D721Med (cell line): ENCODE data around the gene UCP3.

Experiments used
- DNase-seq: peaks from one replicate; pipeline ENCODE4 v3.0.0; 2011; ENCODE audit warnings: low spot score; ENCODE audit not compliant: insufficient read length
- FAIRE-seq: peaks from 2 replicates; lab custom pipeline; 2011; peaks lifted over from hg19 to GRCh38; lab: Jason Lieb, UNC
- TF ChIP-seq, protein P1 (sequence below): IDR thresholded peaks from 2 replicates; pipeline ENCODE4 v1.5.1; 2012; ENCODE audit warnings: mild to moderate bottlenecking, control low read depth; ENCODE audit not compliant: insufficient read depth; ENCODE audit errors: missing control alignments

Gene UCP3

GRCh38 chr11:73958521-73959141 is 50.3 kb downstream of the UCP3 start:
- TF ChIP-seq, protein P1, sequence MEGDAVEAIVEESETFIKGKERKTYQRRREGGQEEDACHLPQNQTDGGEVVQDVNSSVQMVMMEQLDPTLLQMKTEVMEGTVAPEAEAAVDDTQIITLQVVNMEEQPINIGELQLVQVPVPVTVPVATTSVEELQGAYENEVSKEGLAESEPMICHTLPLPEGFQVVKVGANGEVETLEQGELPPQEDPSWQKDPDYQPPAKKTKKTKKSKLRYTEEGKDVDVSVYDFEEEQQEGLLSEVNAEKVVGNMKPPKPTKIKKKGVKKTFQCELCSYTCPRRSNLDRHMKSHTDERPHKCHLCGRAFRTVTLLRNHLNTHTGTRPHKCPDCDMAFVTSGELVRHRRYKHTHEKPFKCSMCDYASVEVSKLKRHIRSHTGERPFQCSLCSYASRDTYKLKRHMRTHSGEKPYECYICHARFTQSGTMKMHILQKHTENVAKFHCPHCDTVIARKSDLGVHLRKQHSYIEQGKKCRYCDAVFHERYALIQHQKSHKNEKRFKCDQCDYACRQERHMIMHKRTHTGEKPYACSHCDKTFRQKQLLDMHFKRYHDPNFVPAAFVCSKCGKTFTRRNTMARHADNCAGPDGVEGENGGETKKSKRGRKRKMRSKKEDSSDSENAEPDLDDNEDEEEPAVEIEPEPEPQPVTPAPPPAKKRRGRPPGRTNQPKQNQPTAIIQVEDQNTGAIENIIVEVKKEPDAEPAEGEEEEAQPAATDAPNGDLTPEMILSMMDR: no peak
- DNase-seq (peak; percentile 6), FAIRE-seq (no peak)

DNA sequence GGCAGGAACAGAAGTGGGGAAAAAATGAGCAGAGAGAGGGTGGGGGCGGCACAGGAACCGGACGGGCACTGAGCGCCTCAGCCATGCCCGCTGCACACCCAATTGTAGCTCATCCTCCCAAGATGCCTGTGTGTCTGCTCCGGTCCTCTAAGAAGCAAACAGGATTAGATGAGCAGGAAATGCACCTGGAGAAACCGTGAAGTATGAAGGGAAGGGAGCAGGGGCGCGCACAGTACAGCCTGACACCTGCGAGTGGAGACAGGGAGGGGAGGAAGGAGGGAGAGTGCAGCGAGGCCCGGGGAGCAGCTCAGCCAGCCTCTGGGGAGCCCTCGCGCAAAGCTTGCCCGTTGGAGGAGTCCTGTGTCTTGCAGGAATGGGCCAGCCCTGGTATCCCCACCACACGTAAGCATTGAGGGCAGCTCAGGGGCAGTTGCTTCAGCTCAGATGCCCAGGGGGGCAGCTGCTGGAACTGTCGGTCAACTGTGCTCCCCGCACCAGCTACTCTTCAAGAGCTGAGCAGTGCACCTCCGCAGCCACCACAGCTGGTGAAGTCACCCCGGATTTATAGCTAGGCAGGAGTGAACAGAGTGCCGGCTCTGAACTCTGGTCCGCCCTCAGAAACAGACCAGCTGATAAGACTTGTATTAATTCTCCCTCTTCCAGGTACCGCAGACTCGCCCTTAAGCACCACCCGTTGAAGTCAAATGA is 51.1 kb downstream of the UCP3 start:
- FAIRE-seq: no peak
- DNase-seq: no peak
- TF ChIP-seq, protein P1: no peak

GRCh38 chr11:73956876-73957653 is 51.8 kb downstream of the UCP3 start:
- DNase-seq (no peak), FAIRE-seq (no peak)

DNA sequence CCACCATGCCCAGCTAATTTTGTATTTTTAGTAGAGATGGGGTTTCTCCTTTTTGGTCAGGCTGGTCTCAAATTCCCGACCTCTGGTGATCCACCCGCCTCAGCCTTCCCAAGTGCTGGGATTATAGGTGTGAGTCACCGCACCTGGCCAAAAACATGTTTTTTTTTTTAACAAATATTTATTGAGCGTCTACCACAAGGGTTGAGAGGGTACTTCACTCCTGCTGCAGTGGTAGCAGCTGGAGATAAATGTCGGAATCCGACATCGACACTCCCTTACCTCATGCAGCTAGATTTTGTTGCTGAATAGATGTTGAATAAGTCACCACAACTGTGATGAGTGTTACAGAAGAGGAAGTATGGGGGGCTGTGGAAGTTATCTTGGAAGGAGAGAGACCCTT is 57.1 kb downstream of the UCP3 start:
- no peak for FAIRE-seq
- no peak for DNase-seq
- TF ChIP-seq, protein P1: no peak

More at GRCh38 chr11:73956876-73957653, 51.8 kb downstream of the UCP3 start:
- TF ChIP-seq, protein P1: no peak

DNA sequence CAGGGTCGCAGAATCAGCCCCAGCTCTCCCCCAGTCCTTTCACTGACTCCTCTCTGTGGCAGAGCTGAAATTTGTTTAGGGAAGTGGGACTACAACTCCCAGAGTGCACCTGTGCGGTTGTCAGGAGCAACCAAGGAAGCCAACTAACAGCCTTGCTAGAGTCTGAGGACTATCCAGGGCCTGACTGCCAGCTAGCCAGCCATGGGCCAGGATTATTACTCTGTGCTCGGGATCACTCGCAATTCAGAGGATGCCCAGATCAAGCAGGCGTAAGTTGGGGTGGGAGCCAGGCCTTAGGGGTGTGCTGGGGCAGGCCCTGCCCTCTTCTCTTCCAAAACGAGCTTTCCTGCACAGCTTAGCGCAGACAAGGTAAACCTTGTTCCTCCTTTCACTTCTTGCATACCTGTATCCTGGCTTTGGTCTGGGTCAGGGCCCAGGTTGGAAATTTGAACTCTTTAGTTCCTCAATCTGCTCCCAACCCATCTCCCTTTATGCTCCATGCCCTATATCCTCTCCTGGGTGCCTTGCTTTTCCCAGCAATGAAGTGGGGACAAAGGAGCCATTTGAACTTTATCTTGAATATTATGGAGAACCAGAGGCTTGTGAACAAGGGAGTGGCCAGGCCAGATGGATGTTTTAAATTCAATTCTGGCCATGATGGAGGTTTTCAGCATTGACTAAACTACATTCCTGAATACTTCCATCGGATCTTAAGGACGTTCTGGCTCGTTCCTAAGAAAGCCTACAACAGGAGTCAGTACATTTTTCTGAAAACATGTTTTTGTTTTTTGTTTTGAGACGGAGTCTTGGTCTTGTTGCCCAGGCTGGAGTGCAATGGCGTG is 57.8 kb downstream of the UCP3 start, which contains the start of gene DNAJB13:
TSS of gene DNAJB13 (plus strand) at position 158 of the 842 bp plus-strand sequence. CDS start at position 202, 44 bp downstream.
- DNase-seq (peak; percentile 65), FAIRE-seq (no peak)
- TF ChIP-seq, protein P1: no peak
